OCI-LY3 (cell line): ENCODE measurements around the gene FIBP.

Experiments
- H2AFZ ChIP-seq: fragments of 200-600, 300-600 bp; shearing (Covaris generic); 2 replicates; pipeline ENCODE4 v1.6.0; 2014; ENCODE audit warnings: antibody characterized with exemption, low read depth, low read length
- H3K27ac ChIP-seq: fragments of 200-600, 300-600 bp; sonication (generic); 2 replicates; pipeline ENCODE4 v1.5.1; 2014; ENCODE audit warnings: mild to moderate bottlenecking, low read length, moderate library complexity, mixed read lengths
- H3K27me3 ChIP-seq: fragments of 200-600, 300-600 bp; sonication (generic); 2 replicates; pipeline ENCODE4 v1.6.1; 2014; ENCODE audit warnings: low read depth, low read length, mixed read lengths
- H3K36me3 ChIP-seq: fragments of 200-600, 300-600 bp; sonication (generic); replicated peaks from 2 replicates; pipeline ENCODE3; 2014; ENCODE audit warnings: low read depth, low read length, mixed read lengths
- H3K4me1 ChIP-seq: fragments of 300-600, 200-600 bp; sonication (generic); 2 replicates; pipeline ENCODE4 v1.6.1; 2014; ENCODE audit warnings: low read length, mixed read lengths
- H3K4me2 ChIP-seq: fragments of 200-600, 300-600 bp; sonication (generic); 2 replicates; pipeline ENCODE4 v1.6.1; 2014; ENCODE audit warnings: low read length, mixed read lengths
- H3K4me3 ChIP-seq: fragments of 300-600, 200-600 bp; sonication (generic); 2 replicates; pipeline ENCODE4 v1.5.1; 2014; ENCODE audit warnings: antibody characterized with exemption, mild to moderate bottlenecking, low read length, moderate library complexity
- H3K79me2 ChIP-seq: fragments of 300-600, 200-600 bp; shearing (Covaris generic); 2 replicates; pipeline ENCODE4 v1.6.1; 2014; ENCODE audit warnings: mild to moderate bottlenecking, low read length, mixed read lengths
- H3K9ac ChIP-seq: fragments of 300-600, 200-600 bp; shearing (Covaris generic); 2 replicates; pipeline ENCODE4 v1.6.0; 2014; ENCODE audit warnings: mild to moderate bottlenecking, low read length, moderate library complexity
- H3K9me3 ChIP-seq: fragments of 200-600, 300-600 bp; shearing (Covaris generic); 2 replicates; pipeline ENCODE4 v1.6.1; 2014; ENCODE audit warnings: low read length, mixed read lengths; ENCODE audit not compliant: insufficient read depth
- H4K20me1 ChIP-seq: fragments of 200-600, 300-600 bp; sonication (generic); 2 replicates; pipeline ENCODE4 v1.6.1; 2016; ENCODE audit warnings: low read length, mixed read lengths; ENCODE audit not compliant: insufficient read depth
- CTCF ChIP-seq: fragments of 200-600, 300-600 bp; sonication (generic); IDR thresholded peaks from 2 replicates; pipeline ENCODE4 v1.5.1; 2014; ENCODE audit warnings: antibody characterized with exemption, low read length, low read depth
- EZH2phosphoT487 ChIP-seq: fragments of 200-600 bp; shearing (Covaris generic); IDR thresholded peaks from 2 replicates; pipeline ENCODE4 v1.6.1; 2018; ENCODE audit warnings: antibody characterized with exemption, mixed run types, low read depth

The FIBP gene

DNA sequence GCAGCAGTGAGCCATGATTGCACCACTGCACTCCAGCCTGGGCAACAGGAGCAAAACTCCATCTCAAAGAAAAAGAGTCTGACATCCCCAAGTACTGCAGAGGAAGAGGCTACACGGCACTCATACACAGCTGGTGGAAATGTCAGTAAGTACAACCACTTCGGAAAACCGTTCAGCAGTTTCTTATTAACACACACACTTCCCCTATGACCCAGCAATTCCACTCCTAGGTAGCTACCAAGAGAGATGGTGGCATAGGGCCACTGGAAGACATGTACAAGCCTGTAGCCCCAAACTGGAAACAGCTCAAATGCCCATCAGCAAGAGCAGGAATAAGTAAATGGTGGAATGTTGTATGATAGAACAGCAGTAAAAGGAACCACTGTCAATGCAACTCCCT, 34.3 kb upstream of the FIBP start:
- TF ChIP-seq CTCF (no peak), EZH2phosphoT487 (no peak)
- no peak overlapping the region for H3K27ac ChIP-seq
- peaks cover 19% of the 10 kb centered on the region for H3K4me1 ChIP-seq
- H3K79me2 ChIP-seq, result peaks cover 21% of the 10 kb centered on the region
- H3K36me3 ChIP-seq, result peaks cover 8% of the 10 kb centered on the region
- no peaks in the 10 kb centered on the region for H4K20me1 ChIP-seq
- no peaks in the 10 kb centered on the region for H3K9me3 ChIP-seq
- H2AFZ ChIP-seq, result no peak overlapping the region
- H3K27me3 ChIP-seq, result no peaks in the 10 kb centered on the region
- no peak overlapping the region for H3K4me3 ChIP-seq
- no peak overlapping the region for H3K4me2 ChIP-seq
- no peak overlapping the region for H3K9ac ChIP-seq

GRCh38 chr11:65921876-65922275, 33.6 kb upstream of the FIBP start:
- Histone ChIP-seq H2AFZ (no peak overlapping the region), H3K4me1 (peaks cover 14% of the 10 kb centered on the region), H3K27me3 (no peaks in the 10 kb centered on the region), H3K36me3 (peaks cover 13% of the 10 kb centered on the region), H3K4me2 (no peak overlapping the region), H3K9me3 (no peaks in the 10 kb centered on the region), H3K27ac (no peak overlapping the region), H3K4me3 (no peak overlapping the region), H3K9ac (no peak overlapping the region), H4K20me1 (no peaks in the 10 kb centered on the region), H3K79me2 (peaks cover 27% of the 10 kb centered on the region)
- TF ChIP-seq EZH2phosphoT487, result no peak
- TF ChIP-seq CTCF, result no peak

- H3K4me2 ChIP-seq, result no peak overlapping the region
- no peaks in the 10 kb centered on the region for H3K9me3 ChIP-seq
- H2AFZ ChIP-seq, result no peak overlapping the region
- H3K36me3 ChIP-seq, result peaks cover 13% of the 10 kb centered on the region
- H3K27me3 ChIP-seq, result no peaks in the 10 kb centered on the region
- no peak overlapping the region for H3K27ac ChIP-seq
- H3K4me3 ChIP-seq, result no peak overlapping the region
- peaks cover 27% of the 10 kb centered on the region for H3K79me2 ChIP-seq
- TF ChIP-seq CTCF (no peak), EZH2phosphoT487 (no peak)
- no peak overlapping the region for H3K9ac ChIP-seq
- peaks cover 14% of the 10 kb centered on the region for H3K4me1 ChIP-seq
- H4K20me1 ChIP-seq, result no peaks in the 10 kb centered on the region
Measured at GRCh38 chr11:65921033-65921555, 32.8 kb upstream of the FIBP start.

DNA sequence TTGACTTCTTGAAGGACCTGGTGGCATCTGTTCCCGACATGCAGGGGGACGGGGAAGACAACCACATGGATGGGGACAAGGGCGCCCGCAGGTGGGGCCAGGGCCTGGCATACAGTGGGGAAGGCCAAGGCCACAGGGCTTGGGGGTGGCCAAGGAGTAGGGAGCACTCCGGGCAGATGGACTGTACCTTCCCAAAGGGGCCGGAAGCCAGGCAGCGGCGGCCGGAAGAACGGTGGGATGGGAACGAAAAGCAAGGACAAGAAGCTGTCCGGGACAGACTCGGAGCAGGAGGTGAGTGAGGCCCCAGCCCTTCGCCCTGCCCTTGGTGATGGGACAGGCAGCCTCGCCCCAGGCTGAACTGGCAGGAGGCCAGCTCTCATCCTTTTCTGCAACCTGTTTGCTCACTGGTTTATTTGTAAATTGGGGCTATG, 32.1 kb upstream of the FIBP start:
- no peaks in the 10 kb centered on the region for H4K20me1 ChIP-seq
- peak overlapping the region; percentile 78 for H3K9ac ChIP-seq
- no peak overlapping the region for H2AFZ ChIP-seq
- peaks cover 13% of the 10 kb centered on the region for H3K36me3 ChIP-seq
- TF ChIP-seq CTCF (no peak), EZH2phosphoT487 (no peak)
- H3K79me2 ChIP-seq, result peaks cover 27% of the 10 kb centered on the region
- H3K27me3 ChIP-seq, result no peaks in the 10 kb centered on the region
- peaks cover 14% of the 10 kb centered on the region for H3K4me1 ChIP-seq
- H3K4me2 ChIP-seq, result peak overlapping the region; percentile 96
- peak overlapping the region; percentile 89 for H3K4me3 ChIP-seq
- no peaks in the 10 kb centered on the region for H3K9me3 ChIP-seq
- H3K27ac ChIP-seq, result no peak overlapping the region
